Globus pallidus (tissue), 1 donor: ENCODE measurements around the gene FLT3.
"Not testable (repeated sequence)": the region's sequence is repeated elsewhere in the genome, so short reads cannot be mapped to it uniquely, and the experiment has no call there.

ENCODE experiments used
- DNase-seq: peaks from one replicate; pipeline ENCODE4 v3.0.0-alpha.2; 2015; ENCODE audit warnings: low spot score

Gene FLT3

GRCh38 chr13:27972478-27972820 lies 127.9 kb downstream of the FLT3 start:
- no peak for DNase-seq

GRCh38 chr13:27971776-27972477 lies 128.4 kb downstream of the FLT3 start:
- DNase-seq, result no peak

GRCh38 chr13:27971236-27971645 lies 129.1 kb downstream of the FLT3 start:
- DNase-seq, result no peak

GRCh38 chr13:27970382-27971235 lies 129.8 kb downstream of the FLT3 start:
- no peak for DNase-seq

- no peak for DNase-seq
Observed at GRCh38 chr13:27969866-27970229, 130.5 kb downstream of the FLT3 start.

- DNase-seq, result no peak
Observed at GRCh38 chr13:27969082-27969865, 131.1 kb downstream of the FLT3 start, which contains the start of gene CDX2. Gene CDX2, minus strand, starts transcription at chr13:27969315. Its CDS starts 309 bp downstream, at chr13:27969006.

GRCh38 chr13:27968316-27969081 lies 131.9 kb downstream of the FLT3 start:
- no peak for DNase-seq

GRCh38 chr13:27967736-27968315 lies 132.6 kb downstream of the FLT3 start:
- no peak for DNase-seq

GRCh38 chr13:27967203-27967735 lies 133.1 kb downstream of the FLT3 start:
- DNase-seq, result no peak

GRCh38 chr13:27966641-27967202 lies 133.7 kb downstream of the FLT3 start:
- DNase-seq, result no peak

- no peak for DNase-seq
Observed at GRCh38 chr13:27965740-27966640, 134.4 kb downstream of the FLT3 start.

GRCh38 chr13:27965343-27965739 lies 135.0 kb downstream of the FLT3 start:
- DNase-seq, result no peak

- DNase-seq, result no peak
Observed at GRCh38 chr13:27964741-27965323, 135.5 kb downstream of the FLT3 start.

- not testable (repeated sequence) for DNase-seq
Observed at GRCh38 chr13:27964206-27964605, 136.2 kb downstream of the FLT3 start.

- DNase-seq, result no peak
Observed at GRCh38 chr13:27963491-27963890, 136.9 kb downstream of the FLT3 start.

GRCh38 chr13:27962982-27963381 lies 137.4 kb downstream of the FLT3 start:
- no peak for DNase-seq

GRCh38 chr13:27962128-27962841 lies 138.1 kb downstream of the FLT3 start:
- DNase-seq, result no peak

- no peak for DNase-seq
Observed at GRCh38 chr13:27961227-27962085, 138.9 kb downstream of the FLT3 start.
